Activated CD4-positive, alpha-beta memory T cell treated with anti-CD3 and anti-CD28 coated beads for 36 hours (primary cell): ENCODE results near the gene CHMP4A. TPM values are rescaled to one million over a fixed set of nuclear protein-coding genes. Genes with fewer than 3 reads are reported as not detected.
A peak's percentile ranks its signal among the peaks of the same experiment; 100 is the strongest.
"Not testable (repeated sequence)": the region's sequence is repeated elsewhere in the genome, so short reads cannot be mapped to it uniquely, and the experiment has no call there.

Experiments
- CTCF ChIA-PET: fragments of 350-600 bp; sonication (Branson Sonifier 250); formaldehyde crosslinking; loops from one replicate; lab custom pipeline; 2021; ENCODE audit warnings: antibody characterized with exemption, inconsistent platforms; lab: Charles Lee
- POLR2A ChIA-PET: fragments of 350-600 bp; sonication (Branson Sonifier 250); formaldehyde crosslinking; loops from one replicate; lab custom pipeline; 2021; ENCODE audit warnings: antibody characterized with exemption; lab: Charles Lee
- DNase-seq: peaks from one replicate; pipeline ENCODE4 v3.0.0-alpha.2; 2020
- H3K27ac Mint-ChIP-seq: one replicate; pipeline ENCODE4 v1.8.0; 2021; ENCODE audit warnings: mixed read lengths
- H3K27me3 Mint-ChIP-seq: one replicate; pipeline ENCODE4 v1.8.0; 2021; ENCODE audit warnings: mixed read lengths
- H3K36me3 Mint-ChIP-seq: one replicate; pipeline ENCODE4 v1.8.0; 2021; ENCODE audit warnings: mixed read lengths
- H3K4me1 Mint-ChIP-seq: one replicate; pipeline ENCODE4 v1.8.0; 2021; ENCODE audit warnings: low read depth, mixed read lengths
- H3K4me3 Mint-ChIP-seq: one replicate; pipeline ENCODE4 v1.8.0; 2021; ENCODE audit warnings: mild to moderate bottlenecking, mixed read lengths
- H3K9me3 Mint-ChIP-seq: one replicate; pipeline ENCODE4 v1.8.0; 2021; ENCODE audit warnings: mixed read lengths
- intact Hi-C: fragments of 100-400 bp; cut with micrococcal nuclease; formaldehyde crosslinking; loops from one replicate; pipeline ENCODE4 v1.15.1; 2023
- total RNA-seq, 2 experiments: library from RNA; stranded (reverse); gene quantifications; one replicate each; pipeline ENCODE4 v1.2.3, GENCODE V29; 2021

Gene CHMP4A
- total RNA-seq, 2 experiments from 2014 or later: 79.0 to 84.6 TPM

- H3K27ac Mint-ChIP-seq: peak overlapping the region; percentile 46
- ChIA-PET POLR2A (interaction anchor here (0.6 to 2.3 kb wide), 7 partner anchors 8 to 74 kb away, joined by 3 to 17 read pairs (median 4); partner anchors contain the start of genes CHMP4A, IRF9 and TINF2), CTCF (interaction anchor here (0.6 to 8.0 kb wide), 11 partner anchors 8 to 202 kb away, joined by 3 to 37 read pairs (median 3); partner anchors contain the start of genes CIDEB, DCAF11, LTB4R2 and NRL)
- DNase-seq: no peak
- H3K27me3 Mint-ChIP-seq: no peaks in the 10 kb centered on the region
- intact Hi-C loops: no loop called here
- H3K4me1 Mint-ChIP-seq: peaks cover 66% of the 10 kb centered on the region
- H3K36me3 Mint-ChIP-seq: peaks cover 45% of the 10 kb centered on the region
- peak overlapping the region; percentile 32 for H3K4me3 Mint-ChIP-seq
- no peaks in the 10 kb centered on the region for H3K9me3 Mint-ChIP-seq
Measured at GRCh38 chr14:24234095-24235005, 21.1 kb upstream of the CHMP4A start.

GRCh38 chr14:24233538-24233866 is 20.2 kb upstream of the CHMP4A start:
- peaks cover 61% of the 10 kb centered on the region for H3K4me1 Mint-ChIP-seq

GRCh38 chr14:24232645-24233537 is 19.6 kb upstream of the CHMP4A start, which contains the start of gene GMPR2:
TSS of gene GMPR2 (plus strand) at chr14:24232929. CDS start at chr14:24233254, 325 bp downstream.
- H3K4me1 Mint-ChIP-seq: peaks cover 56% of the 10 kb centered on the region
- peaks cover 35% of the 10 kb centered on the region for H3K36me3 Mint-ChIP-seq

More at GRCh38 chr14:24233538-24233866, 20.2 kb upstream of the CHMP4A start:
- H3K27ac Mint-ChIP-seq: peak overlapping the region; percentile 90
- H3K27me3 Mint-ChIP-seq: no peaks in the 10 kb centered on the region
- peak overlapping the region; percentile 93 for H3K4me3 Mint-ChIP-seq
- peak; percentile 61 for DNase-seq
- ChIA-PET POLR2A (interaction anchor here (0.6 to 2.3 kb wide), 4 partner anchors 9 to 72 kb away, joined by 3 to 17 read pairs (median 4); partner anchors contain the start of genes IRF9 and TINF2), CTCF (interaction anchor here (0.8 to 8.0 kb wide), 4 partner anchors 9 to 100 kb away, joined by 3 to 37 read pairs (median 12); partner anchors contain the start of genes CIDEB and TINF2)
- peaks cover 39% of the 10 kb centered on the region for H3K36me3 Mint-ChIP-seq
- H3K9me3 Mint-ChIP-seq: no peaks in the 10 kb centered on the region
- intact Hi-C loops: loop anchor here (2.0 kb wide), 4 partner anchors 45 to 209 kb away; partner anchors contain the start of genes CARMIL3, IPO4, PSME2 and RNF31

GRCh38 chr14:24232121-24232644 is 18.9 kb upstream of the CHMP4A start, which contains the start of gene NEDD8:
TSS of gene NEDD8 (minus strand) at chr14:24232367. CDS start at chr14:24232267, 100 bp downstream.
- H3K4me3 Mint-ChIP-seq: peak within 1 kb of the TSS; percentile 93
- POLR2A ChIA-PET: interaction anchor here (0.9 to 2.3 kb wide), 3 partner anchors 10 to 18 kb away, joined by 3 to 17 read pairs (median 4); partner anchors contain the start of genes MDP1 and TINF2
- peak within 1 kb of the TSS; percentile 90 for H3K27ac Mint-ChIP-seq
- H3K27me3 Mint-ChIP-seq: no peaks in the 10 kb centered on the region
- intact Hi-C loops: loop anchor here (1.0 to 2.0 kb wide), 9 partner anchors 10 to 211 kb away; partner anchors contain the start of genes CARMIL3, CHMP4A, IPO4 and IRF9
- no peaks in the 10 kb centered on the region for H3K9me3 Mint-ChIP-seq
- CTCF ChIA-PET: interaction anchor here (1.8 to 8.0 kb wide), 3 partner anchors 10 to 75 kb away, joined by 7 to 37 read pairs (median 18); partner anchors contain the start of genes CIDEB and TINF2
- DNase-seq: peak; percentile 96
- peaks cover 55% of the 10 kb centered on the region for H3K4me1 Mint-ChIP-seq
- peaks cover 33% of the 10 kb centered on the region for H3K36me3 Mint-ChIP-seq

More at GRCh38 chr14:24232645-24233537, 19.6 kb upstream of the CHMP4A start, which contains the start of gene GMPR2:
- DNase-seq: peak; percentile 43
- intact Hi-C loops: loop anchor here (1.0 to 2.0 kb wide), 9 partner anchors 9 to 210 kb away; partner anchors contain the start of genes CARMIL3, CHMP4A, IPO4 and IRF9
- CTCF ChIA-PET: interaction anchor here (0.8 to 8.0 kb wide), 4 partner anchors 10 to 101 kb away, joined by 3 to 37 read pairs (median 12); partner anchors contain the start of genes CIDEB and TINF2
- H3K27ac Mint-ChIP-seq: peak within 1 kb of the TSS; percentile 90
- POLR2A ChIA-PET: interaction anchor here (0.9 to 2.3 kb wide), 5 partner anchors 10 to 71 kb away, joined by 3 to 17 read pairs (median 4); partner anchors contain the start of genes IRF9, MDP1 and TINF2
- peak within 1 kb of the TSS; percentile 93 for H3K4me3 Mint-ChIP-seq
- H3K9me3 Mint-ChIP-seq: no peaks in the 10 kb centered on the region
- no peaks in the 10 kb centered on the region for H3K27me3 Mint-ChIP-seq

- Mint-ChIP-seq H3K27ac (peak overlapping the region; percentile 90), H3K36me3 (peaks cover 32% of the 10 kb centered on the region), H3K4me3 (peak overlapping the region; percentile 93), H3K27me3 (no peaks in the 10 kb centered on the region), H3K4me1 (peaks cover 58% of the 10 kb centered on the region), H3K9me3 (no peaks in the 10 kb centered on the region)
- POLR2A ChIA-PET: interaction anchor here (0.8 kb wide), 1 partner anchor 16 kb away, joined by 3 read pairs; the partner anchor contains the start of gene MDP1
- intact Hi-C loops: loop anchor here (1.0 to 2.0 kb wide), 9 partner anchors 11 to 211 kb away; partner anchors contain the start of genes CARMIL3, CHMP4A, IPO4 and IRF9
- peak; percentile 51 for DNase-seq
- CTCF ChIA-PET: interaction anchor here (0.6 to 1.7 kb wide), 6 partner anchors 11 to 80 kb away, joined by 3 to 7 read pairs (median 6); partner anchors contain the start of genes LTB4R, MDP1 and TINF2
Measured at GRCh38 chr14:24231263-24232120, 18.2 kb upstream of the CHMP4A start.

GRCh38 chr14:24228902-24229301 is 15.6 kb upstream of the CHMP4A start:
- no peak for DNase-seq
- H3K27ac Mint-ChIP-seq: no peak overlapping the region
- H3K36me3 Mint-ChIP-seq: peaks cover 17% of the 10 kb centered on the region
- H3K4me3 Mint-ChIP-seq: no peak overlapping the region
- ChIA-PET POLR2A (no interaction called here), CTCF (interaction anchor here (1.0 to 2.2 kb wide), 3 partner anchors 9 to 68 kb away, joined by 3 to 7 read pairs (median 4); partner anchors contain the start of gene MDP1)
- intact Hi-C loops: no loop called here
- no peaks in the 10 kb centered on the region for H3K27me3 Mint-ChIP-seq
- H3K4me1 Mint-ChIP-seq: peaks cover 43% of the 10 kb centered on the region
- H3K9me3 Mint-ChIP-seq: no peaks in the 10 kb centered on the region

- Mint-ChIP-seq H3K9me3 (no peaks in the 10 kb centered on the region), H3K4me3 (no peak overlapping the region), H3K27me3 (no peaks in the 10 kb centered on the region), H3K36me3 (peaks cover 14% of the 10 kb centered on the region), H3K27ac (no peak overlapping the region), H3K4me1 (peaks cover 37% of the 10 kb centered on the region)
- POLR2A ChIA-PET: no interaction called here
- CTCF ChIA-PET: no interaction called here
- DNase-seq: no peak
- intact Hi-C loops: no loop called here
Measured at GRCh38 chr14:24226473-24226872, 13.2 kb upstream of the CHMP4A start.

- DNase-seq: no peak
- no peaks in the 10 kb centered on the region for H3K27me3 Mint-ChIP-seq
- intact Hi-C loops: no loop called here
- no peak overlapping the region for H3K4me3 Mint-ChIP-seq
- CTCF ChIA-PET: interaction anchor here (1.4 to 1.6 kb wide), 2 partner anchors 9 to 84 kb away, joined by 3 to 8 read pairs; partner anchors contain the start of genes CIDEB and MDP1
- no peaks in the 10 kb centered on the region for H3K9me3 Mint-ChIP-seq
- peaks cover 25% of the 10 kb centered on the region for H3K4me1 Mint-ChIP-seq
- peak overlapping the region; percentile 35 for H3K27ac Mint-ChIP-seq
- H3K36me3 Mint-ChIP-seq: peaks cover 13% of the 10 kb centered on the region
- POLR2A ChIA-PET: interaction anchor here (1.1 to 1.3 kb wide), 2 partner anchors 9 to 11 kb away, joined by 3 read pairs; partner anchors contain the start of genes CHMP4A and MDP1
Measured at GRCh38 chr14:24224618-24225071, 11.4 kb upstream of the CHMP4A start.

- H3K9me3 Mint-ChIP-seq, H3K27me3 Mint-ChIP-seq, intact Hi-C loops, H3K27ac Mint-ChIP-seq, CTCF ChIA-PET, H3K36me3 Mint-ChIP-seq, DNase-seq, H3K4me3 Mint-ChIP-seq: not testable (repeated sequence)
- POLR2A ChIA-PET: interaction anchor here (0.6 kb wide), 1 partner anchor 62 kb away, joined by 4 read pairs; the partner anchor contains the start of gene IRF9
- H3K4me1 Mint-ChIP-seq: peaks cover 18% of the 10 kb centered on the region
Measured at GRCh38 chr14:24222987-24223386, 9.7 kb upstream of the CHMP4A start.
